ENCODE results near the gene SORCS2.

Gene SORCS2

DNA sequence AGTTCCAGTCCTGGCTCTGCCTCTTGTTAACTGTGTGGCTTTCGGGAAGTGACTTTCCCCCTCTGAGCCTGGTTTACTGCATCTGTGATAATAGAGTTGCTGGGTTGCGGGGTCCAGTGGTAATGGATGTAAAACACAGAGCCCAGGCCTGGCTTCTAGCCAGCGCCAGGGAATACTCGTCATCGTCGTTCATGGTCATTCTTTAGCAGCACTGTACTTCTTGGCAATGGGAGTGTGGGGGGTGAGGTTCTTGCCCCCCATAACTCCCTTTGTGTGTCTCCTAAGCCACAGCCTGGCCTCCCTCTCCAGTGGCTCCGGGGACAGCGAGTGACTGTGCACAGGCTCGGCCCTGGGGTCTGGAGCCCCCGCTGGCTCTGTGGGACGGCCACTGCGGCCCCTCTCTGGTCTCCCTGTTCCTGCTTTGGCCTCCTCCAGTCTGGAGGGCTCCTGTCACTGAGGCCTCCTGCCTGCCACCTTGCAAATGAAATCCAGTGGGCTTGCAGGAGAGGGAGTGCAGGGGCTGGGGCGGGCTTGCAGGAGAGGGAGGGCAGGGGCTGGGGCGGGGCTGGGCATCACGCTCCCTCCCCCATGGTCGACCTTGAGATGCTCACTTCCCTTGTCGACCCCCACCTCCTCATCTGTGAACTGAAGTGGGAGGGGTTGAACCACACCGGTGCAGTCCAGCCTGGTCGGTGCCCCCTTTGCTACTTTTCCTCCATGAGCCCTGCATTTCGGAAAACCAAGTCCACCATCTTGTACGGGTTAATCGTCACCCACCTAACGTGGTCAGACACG lies 229.2 kb downstream of the SORCS2 start:
- DNase-seq: peak; percentile 4

DNA sequence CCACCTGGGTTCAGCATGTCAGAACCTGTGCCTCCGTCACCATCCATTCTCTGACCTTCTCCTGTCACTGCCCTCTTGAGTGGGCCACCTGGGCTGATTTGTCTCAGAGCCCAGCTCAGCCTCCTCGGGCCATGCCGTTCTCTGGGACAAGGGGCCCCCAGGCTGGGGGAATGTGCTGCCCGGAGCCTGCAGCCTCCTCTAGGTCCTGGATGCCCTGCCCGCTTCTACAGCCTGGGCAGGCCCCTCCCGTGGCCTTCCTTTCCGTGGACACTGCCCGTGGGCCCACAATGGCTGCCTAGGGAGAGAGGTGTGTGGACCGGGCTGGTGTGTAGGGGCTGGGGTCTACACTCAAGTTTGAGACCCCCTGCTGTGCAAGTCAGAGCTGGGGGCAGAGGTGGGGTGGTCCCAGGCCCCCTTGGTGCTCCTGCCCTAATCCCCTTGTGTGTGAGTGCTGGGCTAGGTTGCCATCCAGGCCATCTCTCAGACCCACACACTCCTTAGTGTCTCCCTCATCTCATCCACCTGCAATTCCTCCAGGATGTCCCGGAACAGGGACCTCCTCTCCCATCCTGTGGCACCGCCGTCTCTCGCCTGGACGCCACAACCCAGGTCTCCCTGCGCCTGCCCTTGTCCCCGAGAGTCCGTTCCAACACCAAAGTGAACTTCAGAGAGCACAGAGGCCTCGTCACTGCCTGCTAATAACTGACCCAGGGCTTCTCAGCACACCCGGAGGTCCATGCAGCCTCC lies 230.0 kb downstream of the SORCS2 start:
- DNase-seq: peak; percentile 4

DNA sequence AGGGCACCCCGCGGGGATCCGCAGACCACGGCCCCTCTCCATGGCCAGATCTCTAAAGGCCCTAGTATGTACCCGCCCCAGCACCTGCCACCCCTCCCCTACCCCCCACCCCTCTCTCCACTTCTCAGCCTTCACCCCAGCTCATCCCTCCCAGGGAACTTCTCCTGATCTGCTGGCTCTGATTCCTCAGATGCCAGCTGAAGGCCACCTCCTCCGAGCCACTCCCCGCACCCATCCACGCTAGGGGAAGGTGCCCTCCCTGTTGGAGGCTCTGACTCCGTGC lies 230.5 kb downstream of the SORCS2 start:
- DNase-seq: no peak

DNA sequence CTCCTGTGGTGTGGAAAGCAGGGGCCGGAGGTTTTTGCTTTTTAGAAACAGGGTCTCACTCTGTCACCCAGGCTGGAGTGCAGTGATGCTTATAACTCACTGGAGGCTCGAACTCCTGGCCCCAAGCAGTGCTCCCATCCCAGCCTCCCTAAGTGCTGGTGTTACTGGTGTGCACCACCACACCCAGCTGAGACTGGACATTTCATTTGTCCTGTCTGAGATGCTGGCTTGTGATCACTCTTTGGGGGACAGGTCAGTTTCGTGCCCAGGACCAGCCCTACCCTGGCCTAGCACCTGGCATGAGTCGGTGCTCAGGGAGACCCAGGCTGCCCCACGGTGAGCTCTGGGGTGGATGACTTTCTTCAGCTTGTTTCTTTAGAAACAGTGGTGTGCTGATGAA lies 231.1 kb downstream of the SORCS2 start:
- DNase-seq: peak; percentile 4

DNA sequence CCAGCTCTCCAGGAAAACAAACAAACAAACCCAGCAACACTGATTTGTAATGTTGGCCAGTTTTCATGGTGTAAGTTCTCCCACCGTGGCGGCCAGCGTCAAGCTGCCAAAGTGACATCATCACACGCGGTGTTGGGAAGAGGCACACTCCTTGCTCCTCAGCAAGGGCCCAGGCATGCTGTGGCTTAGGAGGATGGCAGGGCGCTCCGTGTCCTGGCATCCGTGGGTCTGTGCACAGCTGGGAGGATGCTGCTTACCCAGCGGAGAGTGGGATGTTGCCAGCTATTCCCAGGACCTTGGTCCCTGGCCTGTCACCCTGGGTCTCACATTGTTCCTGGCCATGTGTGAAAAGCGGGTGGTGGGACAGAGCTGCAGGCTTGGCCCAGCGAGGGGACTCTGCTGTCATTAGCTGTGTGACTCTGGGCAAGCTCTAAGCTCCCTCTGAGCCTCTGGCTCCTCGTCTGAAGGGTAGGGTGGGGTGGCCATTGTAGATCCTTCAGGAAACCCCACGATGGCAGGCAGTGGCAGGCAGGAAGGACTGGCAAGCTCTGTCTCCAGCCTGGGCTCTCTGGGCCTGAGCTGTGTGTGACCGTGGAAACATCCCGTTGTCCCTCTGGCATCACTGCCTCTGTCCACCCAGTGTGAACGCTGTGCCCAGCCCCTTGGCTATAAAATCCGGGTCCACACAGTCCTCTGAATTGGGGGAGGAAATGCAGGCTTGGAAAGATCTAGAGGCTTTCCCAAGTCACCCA lies 231.6 kb downstream of the SORCS2 start:
- peak; percentile 4 for DNase-seq

DNA sequence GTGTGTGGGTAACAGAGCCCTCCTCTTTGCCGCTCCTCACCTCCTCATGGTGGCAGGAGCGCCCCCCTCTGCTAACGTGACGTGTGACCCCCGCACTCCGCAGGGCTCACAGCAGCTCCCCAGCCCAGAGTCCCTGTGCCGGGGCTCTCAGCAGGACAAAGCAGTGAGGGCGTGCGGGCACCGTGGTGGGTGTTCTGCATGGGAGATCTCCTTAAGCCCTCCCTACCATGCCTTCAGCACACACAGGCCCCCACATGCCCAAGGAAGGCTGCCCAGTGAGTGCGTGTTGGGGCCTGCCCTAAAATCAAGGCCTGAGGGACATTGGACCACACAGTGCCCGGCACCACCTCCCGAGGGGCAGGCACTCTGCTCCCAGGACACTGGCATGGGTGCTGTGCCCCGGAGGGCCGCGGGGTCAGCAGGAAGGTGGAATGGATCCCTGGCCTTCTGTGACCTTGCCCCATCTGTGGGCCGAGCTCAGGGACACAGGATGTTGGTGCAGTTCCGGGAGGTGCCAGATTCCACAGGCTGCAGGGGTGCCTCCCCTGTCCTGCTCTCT lies 232.3 kb downstream of the SORCS2 start:
- DNase-seq: peak; percentile 14

DNA sequence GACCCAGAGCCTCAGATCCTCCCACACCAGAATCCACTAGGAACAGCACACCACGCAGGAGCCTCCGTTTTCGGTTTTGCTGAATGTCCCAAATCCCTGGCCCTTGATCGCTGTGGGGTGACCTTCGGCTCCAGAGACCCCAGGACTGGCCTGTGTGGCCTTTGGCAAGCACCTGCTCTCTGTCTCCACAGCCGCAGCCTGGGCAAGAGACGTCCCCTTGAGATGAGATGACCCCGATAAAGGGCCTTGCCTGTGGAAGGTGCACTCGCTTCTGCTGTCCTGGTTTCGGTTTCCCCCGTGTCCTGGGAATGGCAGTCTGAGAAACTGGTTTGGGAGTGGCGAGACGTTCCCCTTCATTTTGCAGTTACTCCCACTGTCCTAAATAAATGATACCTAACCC lies 232.8 kb downstream of the SORCS2 start:
- peak; percentile 2 for DNase-seq

DNA sequence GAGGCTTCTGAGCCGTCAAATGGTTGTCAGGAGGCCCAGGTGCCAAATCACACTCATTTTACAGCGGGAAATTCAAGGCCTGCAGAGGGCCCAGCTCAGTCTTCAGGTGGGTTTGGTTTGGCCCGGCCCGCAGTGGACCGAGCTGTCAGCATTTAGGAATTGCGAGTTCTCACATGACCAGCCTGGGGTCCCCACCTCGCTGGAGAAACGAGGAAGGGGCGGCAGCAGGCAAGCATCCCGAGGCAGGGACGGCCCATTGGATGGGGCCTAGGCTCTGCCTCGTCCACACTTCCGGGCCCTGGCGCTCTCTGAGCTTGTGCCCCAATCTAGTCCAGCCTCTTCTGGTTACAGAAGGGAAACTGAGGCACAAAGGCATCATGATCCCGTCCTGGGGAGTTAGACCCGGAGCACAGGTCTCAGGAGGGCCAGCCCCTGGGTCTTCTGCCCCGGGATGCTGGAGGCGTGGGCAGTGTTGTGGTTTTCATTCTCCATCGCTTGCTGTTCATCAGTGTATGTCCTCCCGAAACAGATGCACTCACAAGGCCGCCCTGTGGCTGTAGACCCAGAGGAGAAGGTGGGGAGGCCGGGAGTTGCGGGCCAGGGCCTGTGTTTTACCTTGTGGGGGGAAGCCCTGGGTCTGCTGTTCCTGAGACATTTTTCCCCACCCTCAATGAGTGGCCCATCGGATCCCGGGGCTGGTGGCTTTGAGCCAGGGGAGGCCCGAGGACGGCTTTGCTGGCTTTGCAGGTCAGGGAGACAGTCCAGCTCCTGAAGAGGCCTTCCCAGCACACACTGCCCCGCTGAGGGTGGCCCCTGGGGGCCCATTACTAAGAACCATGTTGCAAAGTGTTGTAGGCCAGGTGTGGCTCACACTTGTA lies 233.5 kb downstream of the SORCS2 start:
- peak; percentile 13 for DNase-seq

DNA sequence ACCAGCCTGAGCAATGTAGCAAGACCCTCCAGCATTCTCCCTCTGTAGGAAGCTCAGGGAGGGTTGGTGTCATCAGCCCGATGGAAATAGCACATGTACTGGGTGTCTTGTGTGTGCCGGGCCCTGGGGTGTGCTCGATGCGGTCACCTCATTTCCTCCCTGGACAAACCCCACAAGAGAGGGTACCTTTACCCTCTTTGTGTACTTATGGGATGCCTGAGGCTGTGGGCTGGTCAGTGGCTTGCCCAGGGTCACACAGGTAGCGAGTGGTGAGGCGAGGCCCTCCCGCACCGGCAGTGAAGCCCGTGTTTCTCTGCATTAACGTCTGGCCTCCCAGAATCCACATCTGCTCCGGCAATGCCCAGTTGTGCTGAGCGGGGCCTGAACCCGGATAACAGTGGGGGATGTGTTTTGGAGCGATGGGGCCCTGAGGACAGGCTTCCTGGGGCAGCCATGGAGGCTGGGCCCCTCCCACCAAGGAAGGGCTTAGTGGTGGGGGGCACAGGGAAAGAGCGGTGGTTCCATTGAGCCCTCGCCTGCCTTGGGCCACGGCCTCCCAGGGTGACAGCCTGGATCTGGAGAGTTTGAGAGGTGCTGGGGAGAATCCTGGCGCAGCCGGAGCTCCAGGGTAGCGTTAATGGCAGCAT lies 234.3 kb downstream of the SORCS2 start:
- peak; percentile 4 for DNase-seq

DNA sequence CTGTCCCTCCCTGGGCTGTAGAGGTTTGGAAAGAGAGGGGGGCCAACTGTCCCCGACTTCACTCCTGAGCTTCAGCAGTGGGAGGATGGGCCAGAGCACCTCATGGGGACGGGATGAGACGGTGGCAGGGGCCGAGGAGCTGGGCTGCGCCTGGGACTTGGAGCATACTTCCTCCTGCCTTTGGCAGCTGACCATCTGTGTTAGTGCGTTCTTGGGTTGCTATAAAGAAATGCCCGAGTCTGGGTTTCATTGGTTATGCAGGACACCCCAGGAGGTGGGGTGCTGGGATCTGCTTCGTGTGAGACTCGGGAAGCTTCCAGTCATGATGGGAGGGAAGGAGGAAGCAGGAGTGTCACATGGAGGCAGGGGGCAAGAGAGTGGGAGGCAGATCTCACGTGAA lies 235.0 kb downstream of the SORCS2 start:
- DNase-seq: peak; percentile 1

DNA sequence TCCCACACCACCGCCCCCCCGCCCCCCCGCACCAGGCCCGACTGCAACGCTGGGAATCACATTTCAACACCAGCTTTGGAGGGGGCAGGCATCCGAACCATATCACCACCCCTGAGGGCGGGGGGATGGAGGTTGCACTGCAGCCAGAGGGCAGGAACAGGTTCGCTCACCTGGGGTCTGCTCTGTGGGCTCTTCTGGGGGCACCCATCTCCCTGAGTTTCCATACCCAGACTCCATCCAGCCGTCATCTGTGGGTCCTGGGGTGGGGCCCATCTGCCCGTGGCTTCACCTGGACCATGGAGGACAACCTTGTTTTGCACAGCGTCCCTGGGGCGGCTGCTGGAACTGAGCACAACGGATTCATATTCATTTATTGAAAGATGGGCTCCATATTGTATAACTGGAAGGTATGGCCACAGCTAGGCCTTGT lies 235.5 kb downstream of the SORCS2 start:
- DNase-seq: peak; percentile 2

DNA sequence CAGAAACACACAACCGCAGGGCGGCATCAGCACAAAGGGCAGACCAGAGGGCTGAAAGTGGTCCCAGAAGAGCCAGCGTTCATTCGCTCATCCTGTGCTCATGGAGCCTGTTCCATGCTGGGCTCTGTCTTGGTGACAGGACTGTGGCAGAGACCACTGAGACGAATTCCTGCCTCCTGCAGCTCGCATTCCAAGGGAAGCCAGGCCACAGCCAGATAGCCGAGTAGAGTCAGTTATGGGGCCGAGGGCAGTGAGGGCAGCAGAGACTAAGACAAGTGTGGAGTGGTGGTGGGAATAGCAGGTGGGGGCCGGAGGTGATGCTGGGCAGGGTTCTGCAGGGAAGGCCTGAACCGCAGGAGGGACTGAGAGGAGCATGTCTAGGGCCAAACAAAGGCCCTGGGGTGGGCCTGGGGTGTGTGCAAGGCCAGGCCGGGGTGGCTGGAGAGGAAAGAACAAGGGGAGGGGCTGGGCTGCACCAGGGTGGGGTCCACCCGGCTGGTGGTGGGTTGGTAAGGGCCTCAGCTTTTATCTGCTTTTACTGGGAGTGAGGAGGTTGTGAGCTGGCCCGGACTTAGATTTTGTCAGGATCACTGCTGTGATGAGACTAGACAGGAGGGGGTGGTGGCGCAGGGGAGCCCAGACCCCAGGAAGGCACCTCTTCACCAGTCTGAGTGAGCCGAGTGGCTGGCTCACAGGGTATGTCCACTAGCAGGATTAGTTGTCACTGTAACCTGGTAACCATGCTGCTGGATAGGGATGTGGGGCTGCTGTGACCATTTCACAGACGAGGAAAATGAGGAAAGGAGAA lies 236.1 kb downstream of the SORCS2 start:
- peak; percentile 12 for DNase-seq

DNA sequence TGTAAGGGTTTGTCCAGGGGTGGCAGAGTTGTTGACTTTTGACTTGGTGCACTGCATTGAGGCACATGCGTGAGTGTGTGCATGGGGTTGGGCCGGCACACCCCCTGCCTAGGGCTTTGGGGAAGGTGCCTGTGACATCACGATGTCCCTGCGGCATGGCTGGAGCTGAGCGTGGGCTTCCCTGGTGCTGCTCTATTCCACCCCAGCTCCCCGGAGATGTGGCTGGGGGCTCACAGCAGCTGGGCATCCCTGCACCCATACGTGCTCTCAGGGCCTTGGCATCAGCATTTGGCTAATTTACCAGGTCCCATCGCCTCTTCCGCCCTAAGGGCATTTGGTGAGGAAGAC lies 236.7 kb downstream of the SORCS2 start:
- no peak for DNase-seq

DNA sequence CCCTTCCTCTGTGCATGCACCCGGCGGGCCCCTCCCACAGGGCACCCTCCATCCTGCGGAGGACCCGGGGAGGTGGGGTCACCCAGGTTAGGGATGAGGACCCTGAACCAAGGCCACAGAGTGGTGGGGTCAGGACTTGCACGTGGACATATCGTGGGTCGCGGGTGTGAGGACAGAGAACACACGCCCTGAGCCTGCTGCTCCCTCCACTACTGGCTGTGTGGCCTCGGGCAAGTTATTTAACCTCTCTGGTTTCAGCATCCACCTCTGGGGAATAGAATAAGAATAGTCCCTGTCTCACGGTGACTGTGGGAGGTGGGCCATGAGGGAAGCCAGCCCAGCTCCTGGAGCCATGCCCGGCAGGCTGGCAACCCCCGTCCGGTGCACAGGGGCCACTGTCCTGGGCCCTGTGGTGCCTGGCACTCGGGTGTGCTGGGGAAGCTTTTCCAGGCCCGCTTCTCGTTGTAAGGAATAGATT lies 237.3 kb downstream of the SORCS2 start:
- DNase-seq: peak; percentile 7

DNA sequence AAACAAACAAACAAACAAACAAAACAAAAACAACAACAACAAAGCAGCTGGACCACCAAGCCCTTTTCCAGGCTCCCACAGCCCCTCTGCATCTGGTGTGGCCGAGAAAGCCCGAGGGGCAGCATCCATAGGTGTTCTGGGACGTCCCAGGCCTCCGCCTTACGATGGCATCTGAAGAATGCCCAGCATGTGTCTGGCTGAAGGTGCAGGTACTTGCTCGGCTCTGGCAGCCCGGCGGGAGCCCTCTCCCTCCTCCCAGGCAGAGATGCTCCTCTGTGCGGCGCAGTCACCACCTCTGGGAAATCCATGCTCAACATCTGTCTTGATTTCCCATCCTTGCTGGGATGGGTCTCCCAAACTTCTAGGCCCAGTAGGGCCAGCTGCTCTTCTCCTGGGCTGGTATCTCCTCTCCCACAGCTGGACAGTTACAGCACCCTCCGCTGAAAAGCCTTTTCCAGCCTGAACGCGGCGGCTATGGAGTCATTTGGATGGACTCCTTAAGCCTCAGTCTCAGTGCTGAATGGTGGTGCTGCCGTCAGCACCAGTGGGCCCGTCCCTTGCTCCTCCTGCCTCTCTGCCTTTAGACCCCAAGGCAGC lies 238.1 kb downstream of the SORCS2 start:
- no peak for DNase-seq

DNA sequence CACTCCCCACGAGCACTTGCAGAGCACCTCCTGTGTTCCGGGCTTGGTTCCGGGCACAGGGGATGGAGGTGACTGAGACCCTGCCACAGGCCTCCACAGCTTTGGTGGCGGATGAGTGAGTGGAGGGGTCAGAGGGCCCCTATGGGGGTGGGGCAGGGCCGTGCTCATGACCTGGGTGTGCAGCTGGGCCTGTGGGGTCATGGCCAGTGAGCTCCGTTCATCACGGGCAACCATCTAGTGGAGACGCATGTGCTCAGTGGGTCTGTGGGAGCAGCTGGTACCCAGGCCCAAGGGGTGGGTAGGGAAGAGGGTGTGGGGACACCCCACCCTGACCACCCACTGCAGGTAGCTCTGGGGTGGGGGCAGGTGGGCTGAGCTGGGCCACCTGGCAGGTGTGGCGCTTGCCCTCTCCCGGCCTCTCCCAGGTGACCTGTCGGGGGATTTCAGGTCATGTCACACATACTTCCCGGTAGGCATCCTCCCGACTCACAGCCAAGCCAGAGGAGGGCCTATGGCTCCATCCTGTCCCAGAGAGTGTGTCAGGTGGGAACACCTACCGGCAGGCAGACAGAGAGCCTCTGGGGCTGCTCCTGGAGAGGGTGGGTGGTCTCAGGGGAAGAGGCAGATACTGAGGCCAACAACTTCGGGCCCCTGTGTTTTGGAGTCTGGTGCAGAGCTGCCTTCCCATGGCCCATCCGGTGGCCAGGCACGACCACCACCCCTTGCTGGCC lies 238.8 kb downstream of the SORCS2 start:
- no peak for DNase-seq

DNA sequence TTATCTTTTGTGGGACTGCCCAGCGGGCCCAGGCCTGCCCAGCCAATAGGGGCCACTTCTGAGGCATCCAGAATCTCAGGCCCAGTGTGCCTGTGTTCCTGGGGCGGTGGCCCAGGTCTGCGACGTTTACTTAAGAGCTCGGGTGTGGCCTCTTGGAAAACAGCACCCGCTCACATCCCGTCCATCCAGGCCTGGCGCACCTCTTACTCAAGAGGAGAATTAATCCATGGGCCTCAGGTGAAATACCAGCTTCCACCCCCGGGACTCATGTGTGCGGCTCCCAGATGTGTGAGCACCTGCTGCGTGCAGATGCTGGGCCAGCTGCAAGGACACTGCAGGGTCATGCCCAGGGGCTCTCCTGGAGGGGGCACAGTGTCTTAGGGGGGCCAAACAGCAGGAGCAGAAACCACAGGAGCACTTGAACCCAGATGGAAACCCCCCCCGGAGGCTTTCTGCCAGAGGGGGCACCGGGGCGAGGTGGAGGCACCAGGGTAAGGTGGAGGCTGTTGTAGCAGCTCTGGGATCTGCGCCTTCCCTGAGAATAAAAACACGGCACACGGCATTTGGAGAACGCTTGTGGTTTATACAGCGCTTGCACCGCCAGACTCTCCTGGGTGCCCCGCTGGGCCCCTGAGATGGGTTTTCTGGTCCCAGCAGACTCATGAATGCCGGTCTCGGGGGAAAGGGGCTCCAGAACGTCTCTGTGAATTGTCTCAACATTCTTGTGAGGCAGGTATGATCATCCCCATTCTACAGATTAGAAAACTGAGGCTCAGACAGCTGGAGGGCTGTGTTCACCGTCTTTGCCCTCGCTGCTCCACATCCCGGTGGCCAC lies 239.6 kb downstream of the SORCS2 start:
- no peak for DNase-seq

DNA sequence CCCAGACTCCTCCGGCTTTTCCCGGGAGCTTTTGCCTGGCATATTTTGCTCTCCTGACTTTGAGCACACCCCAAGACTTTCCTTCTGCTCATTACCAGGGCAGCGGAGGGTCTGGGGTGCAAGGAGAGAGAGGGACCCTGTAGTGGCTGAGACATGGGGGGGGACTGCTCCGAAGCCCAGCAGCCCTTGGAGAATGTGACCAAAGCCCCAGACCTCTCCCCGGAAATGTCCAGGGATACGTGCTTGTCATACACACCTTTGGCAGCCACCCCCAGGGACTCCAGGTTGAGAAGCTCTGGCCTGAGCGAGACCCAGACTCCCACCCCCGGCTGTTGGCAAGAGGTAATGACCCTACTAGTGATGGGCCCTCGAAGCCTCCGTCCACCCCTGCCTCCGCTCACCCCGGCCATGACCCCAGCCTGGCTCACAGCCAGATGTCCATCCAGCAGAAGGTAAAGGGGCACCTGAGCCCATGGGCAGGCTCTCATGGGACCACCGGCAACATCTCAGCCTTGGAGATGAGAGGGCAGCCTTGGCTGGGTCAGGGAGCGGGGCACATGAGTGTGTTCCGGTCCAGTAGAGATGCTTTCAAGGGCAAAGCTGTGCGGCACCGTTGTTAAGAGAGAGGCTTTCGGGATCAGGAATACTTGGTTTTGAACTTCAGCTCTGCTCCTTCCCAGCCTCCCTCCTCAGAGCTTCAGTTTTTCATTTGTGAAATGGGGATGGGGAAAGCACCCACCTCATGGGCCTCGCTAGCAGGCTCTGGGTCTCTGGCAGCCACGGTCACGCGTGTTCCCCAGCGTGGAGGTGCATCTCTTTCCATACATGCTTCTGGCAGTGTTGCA lies 240.4 kb downstream of the SORCS2 start:
- no peak for DNase-seq
